Left lung (tissue), 14 donors: ENCODE results near the gene ACOT4. TPM values are rescaled to one million over a fixed set of nuclear protein-coding genes. Genes with fewer than 3 reads are reported as not detected.
"Not testable (repeated sequence)": the region's sequence is repeated elsewhere in the genome, so short reads cannot be mapped to it uniquely, and the experiment has no call there.

Source experiments
- ATAC-seq: fragments of 200-7000 bp; cut with Tn5 transposase; one replicate; pipeline ENCODE4 v1.9.1; 2020; ENCODE audit warnings: moderate library complexity
- DNase-seq, 4 donors: peaks; one replicate each; pipeline ENCODE4 v3.0.0-alpha.2; 2013 to 2020
- H3K27ac ChIP-seq, 2 donors: fragments of 200-600 bp; sonication (generic) in 1 of 2; one replicate each; pipeline versions ENCODE4 v1.5.0 to v1.8.0; 2020 to 2021
- H3K27me3 ChIP-seq, 2 donors: fragments of 200-600 bp; sonication (generic) in 1 of 2; one replicate each; pipeline versions ENCODE4 v1.5.0 to v1.8.0; 2020 to 2021
- H3K36me3 ChIP-seq, 2 donors: fragments of 200-600 bp; sonication (generic) in 1 of 2; one replicate each; pipeline versions ENCODE4 v1.5.0 to v1.8.0; 2020 to 2021
- H3K4me1 ChIP-seq, 2 donors: fragments of 200-600 bp; one replicate each; pipeline ENCODE4 v1.8.0; 2021
- H3K4me3 ChIP-seq, 2 donors: fragments of 200-600 bp; sonication (generic) in 1 of 2; one replicate each; pipeline versions ENCODE4 v1.5.0 to v1.8.0; 2020 to 2021; ENCODE audit warnings: mild to moderate bottlenecking in 1 of 2
- H3K9me3 ChIP-seq, 2 donors: fragments of 200-600 bp; sonication (generic) in 1 of 2; one replicate each; pipeline versions ENCODE4 v1.5.0 to v1.8.0; 2020 to 2021
- CTCF ChIP-seq, 2 donors: fragments of 200-600 bp; sonication (generic) in 1 of 2; IDR thresholded peaks; one replicate each; pipeline versions ENCODE4 v1.5.0 to v1.8.0; 2021; ENCODE audit warnings: antibody characterized with exemption in 2 of 2
- intact Hi-C, 2 donors: fragments of 100-400 bp; cut with DNase I; formaldehyde crosslinking; loops; one replicate each; pipeline versions ENCODE4 v1.11.2 to v1.14.2; 2022
- long read RNA-seq, 12 donors: library from polyadenylated mRNA in 2 of 12; unstranded in 2 of 12; transcript quantifications; one replicate each; pipeline ENCODE4 v2.0.0 and lab custom pipeline, GENCODE V29; 2019 to 2026
- polyA plus RNA-seq, 6 donors: library from polyadenylated mRNA; unstranded; fragments of 120-200 nt; gene quantifications; one replicate each; pipeline ENCODE4 v1.2.1, GENCODE V29; 2013; ENCODE audit not compliant: insufficient read length in 6 of 6
- total RNA-seq, 2 donors: library from RNA; stranded (reverse); fragmentation: NEBNext Ultra II Directional; extraction: Animal tissue kit (Norgen Biotek cat#: 25700); gene quantifications; one replicate each; pipeline ENCODE4 v1.2.1, GENCODE V29; 2021
- donor health status: DM: no; HTN: yes; CAD: no.
- donor health status: DM: no; HTN: no; CAD: no.

Gene ACOT4
- total RNA-seq (1 to 10 TPM; 2.7 to 4.8 TPM), polyA plus RNA-seq (under 1 TPM; 0.53 to 0.85 (median 0.72) TPM)
- long read RNA-seq, donor 1 = 0 reads
- long read RNA-seq, donor 2 = 0 reads
- long read RNA-seq, donor 3 = 0 reads
- long read RNA-seq, donor 4, transcript ACOT4-201 (3 exons, 2,362 nt) = major isoform, 9 of 10 reads
- long read RNA-seq, donor 4, partial matches to known transcripts = 0 of 10 reads
- long read RNA-seq, donor 4, other reads (novel, unspliced or antisense) = 1 of 10 reads
- long read RNA-seq, donor 5 = 0 reads
- long read RNA-seq, donor 6 = 0 reads
- long read RNA-seq, donor 7 = 0 reads
- long read RNA-seq, donor 8 = 0 reads
- long read RNA-seq, donor 9 = 0 reads
- long read RNA-seq, donor 10, transcript ACOT4-201 (3 exons, 2,362 nt) = major isoform, 10 of 12 reads
- long read RNA-seq, donor 10, partial matches to known transcripts = 0 of 12 reads
- long read RNA-seq, donor 10, other reads (novel, unspliced or antisense) = 2 of 12 reads
- long read RNA-seq, donor 11 = 0 reads
- long read RNA-seq, donor 12, partial matches to known transcripts = 0 of 1 reads
- long read RNA-seq, donor 12, other reads (novel, unspliced or antisense) = 0 of 1 reads

- DNase-seq (peak; percentile 26 to 83 (median 44)), ATAC-seq (peak; percentile 94)
- Histone ChIP-seq H3K9me3 (no peaks in the 10 kb centered on the region), H3K36me3 (no peaks in the 10 kb centered on the region), H3K27ac (peak within 1 kb of the TSS; percentile 4 to 40), H3K27me3 (peaks cover 0 to 15% of the 10 kb centered on the region in 2 donors), H3K4me3 (peak within 1 kb of the TSS; percentile 50 to 56), H3K4me1 (peaks cover 0 to 10% of the 10 kb centered on the region in 2 donors)
- TF ChIP-seq CTCF (IDR thresholded peaks at IDR 0.05) = peak in 1 of 2 donors; percentile 18
- intact Hi-C loops = no loop called here
Observed at GRCh38 chr14:73591690-73592449, at the start of gene ACOT4. Gene ACOT4 (plus strand): TSS chr14:73591873. CDS start chr14:73591960, 87 bp downstream.

- ATAC-seq = not testable (repeated sequence)
Observed at GRCh38 chr14:73542961-73543360, 48.7 kb upstream of the ACOT4 start.

GRCh38 chr14:73545353-73545752 is 46.3 kb upstream of the ACOT4 start:
- H3K4me1 ChIP-seq, DNase-seq, H3K27ac ChIP-seq, intact Hi-C loops, H3K36me3 ChIP-seq, H3K4me3 ChIP-seq, H3K27me3 ChIP-seq, H3K9me3 ChIP-seq: not testable (repeated sequence)
- ATAC-seq = peak; percentile 38

More at GRCh38 chr14:73542961-73543360, 48.7 kb upstream of the ACOT4 start:
- H3K36me3 ChIP-seq, H3K4me3 ChIP-seq, H3K27ac ChIP-seq, DNase-seq, H3K4me1 ChIP-seq, H3K9me3 ChIP-seq, intact Hi-C loops, H3K27me3 ChIP-seq: not testable (repeated sequence)

GRCh38 chr14:73549097-73549496 is 42.6 kb upstream of the ACOT4 start:
- ATAC-seq, DNase-seq, H3K9me3 ChIP-seq, H3K36me3 ChIP-seq, H3K4me3 ChIP-seq, H3K4me1 ChIP-seq, H3K27me3 ChIP-seq, intact Hi-C loops, H3K27ac ChIP-seq: not testable (repeated sequence)

- H3K27ac ChIP-seq, H3K27me3 ChIP-seq, DNase-seq, intact Hi-C loops, H3K36me3 ChIP-seq, H3K9me3 ChIP-seq, H3K4me3 ChIP-seq, H3K4me1 ChIP-seq: not testable (repeated sequence)
- ATAC-seq = peak; percentile 49
Observed at GRCh38 chr14:73549889-73550524, 41.7 kb upstream of the ACOT4 start.

- H3K27ac ChIP-seq = no peak overlapping the region
- DNase-seq (no peak), ATAC-seq (no peak)
- no peak for TF ChIP-seq CTCF (IDR thresholded peaks at IDR 0.05)
- no peaks in the 10 kb centered on the region for H3K9me3 ChIP-seq
- no peaks in the 10 kb centered on the region for H3K4me1 ChIP-seq
- H3K36me3 ChIP-seq = no peaks in the 10 kb centered on the region
- intact Hi-C loops = no loop called here
- H3K4me3 ChIP-seq = no peak overlapping the region
- H3K27me3 ChIP-seq = no peaks in the 10 kb centered on the region
Observed at GRCh38 chr14:73553845-73554244, 37.8 kb upstream of the ACOT4 start.

- H3K27ac ChIP-seq, H3K4me1 ChIP-seq, H3K36me3 ChIP-seq, H3K9me3 ChIP-seq, ATAC-seq, intact Hi-C loops, H3K4me3 ChIP-seq, H3K27me3 ChIP-seq, DNase-seq: not testable (repeated sequence)
Observed at GRCh38 chr14:73557201-73557600, 34.5 kb upstream of the ACOT4 start.

GRCh38 chr14:73558238-73558637 is 33.4 kb upstream of the ACOT4 start:
- H3K4me1 ChIP-seq, intact Hi-C loops, ATAC-seq, H3K4me3 ChIP-seq, H3K36me3 ChIP-seq, DNase-seq, H3K27ac ChIP-seq, H3K27me3 ChIP-seq: not testable (repeated sequence)
- peaks cover 0 to 15% of the 10 kb centered on the region in 2 donors for H3K9me3 ChIP-seq

GRCh38 chr14:73562256-73562655 is 29.4 kb upstream of the ACOT4 start:
- H3K4me3 ChIP-seq, intact Hi-C loops, H3K36me3 ChIP-seq, H3K27ac ChIP-seq, H3K27me3 ChIP-seq, DNase-seq, ATAC-seq: not testable (repeated sequence)
- Histone ChIP-seq H3K9me3 (peaks cover 0 to 15% of the 10 kb centered on the region in 2 donors), H3K4me1 (peaks cover 0 to 10% of the 10 kb centered on the region in 2 donors)

GRCh38 chr14:73562696-73563095 is 29.0 kb upstream of the ACOT4 start:
- Histone ChIP-seq H3K4me1 (peaks cover 0 to 14% of the 10 kb centered on the region in 2 donors), H3K9me3 (peaks cover 0 to 15% of the 10 kb centered on the region in 2 donors)
- H3K27ac ChIP-seq, intact Hi-C loops, DNase-seq, ATAC-seq, H3K36me3 ChIP-seq, H3K4me3 ChIP-seq, H3K27me3 ChIP-seq: not testable (repeated sequence)
